GM08714 (cell line): ENCODE results near the gene CREB3L4.
"Not testable (repeated sequence)": the region's sequence is repeated elsewhere in the genome, so short reads cannot be mapped to it uniquely, and the experiment has no call there.

ENCODE experiments used
- H3K4me3 ChIP-seq: fragments of 200-500 bp; sonication (Bioruptor generic); 2 replicates; pipeline ENCODE4 v1.5.1; 2014; ENCODE audit warnings: mild to moderate bottlenecking, low read length, inconsistent platforms
- ZNF274 ChIP-seq: IDR thresholded peaks from 2 replicates; pipeline ENCODE4 v1.6.1; 2012; ENCODE audit warnings: mild to moderate bottlenecking, low read depth, low read length

CREB3L4 gene

GRCh38 chr1:153977250-153978240 is 9.8 kb downstream of the CREB3L4 start, which contains the start of gene JTB:
TSS of gene JTB (minus strand) at chr1:153977674. CDS start at chr1:153977252, 422 bp downstream.
- TF ChIP-seq ZNF274, result no peak
- H3K4me3 ChIP-seq, result peak within 1 kb of the TSS; percentile 83

GRCh38 chr1:153978274-153978909 is 10.7 kb downstream of the CREB3L4 start:
- no peak for TF ChIP-seq ZNF274
- peak overlapping the region; percentile 83 for H3K4me3 ChIP-seq

GRCh38 chr1:153979091-153979490 is 11.4 kb downstream of the CREB3L4 start:
- H3K4me3 ChIP-seq, result not testable (repeated sequence)

- H3K4me3 ChIP-seq, result not testable (repeated sequence)
These were observed 14.0 kb downstream of the CREB3L4 start for GRCh38 chr1:153981735-153982134.

- TF ChIP-seq ZNF274, result no peak
- no peak overlapping the region for H3K4me3 ChIP-seq
These were observed 16.6 kb downstream of the CREB3L4 start for GRCh38 chr1:153984123-153984894.

- H3K4me3 ChIP-seq, result peak overlapping the region; percentile 51
- no peak for TF ChIP-seq ZNF274
These were observed 17.7 kb downstream of the CREB3L4 start for GRCh38 chr1:153985341-153985912.

GRCh38 chr1:153985941-153986761 is 18.4 kb downstream of the CREB3L4 start, which contains the start of gene RAB13:
TSS of gene RAB13 (minus strand) at chr1:153986339. CDS start at chr1:153986236, 103 bp downstream.
- peak within 1 kb of the TSS; percentile 79 for H3K4me3 ChIP-seq
- no peak for TF ChIP-seq ZNF274

GRCh38 chr1:153987621-153988020 is 19.9 kb downstream of the CREB3L4 start:
- no peak for TF ChIP-seq ZNF274
- no peak overlapping the region for H3K4me3 ChIP-seq

GRCh38 chr1:153990468-153991150 is 22.9 kb downstream of the CREB3L4 start, which contains the start of gene RPS27:
TSS of gene RPS27 (plus strand) at chr1:153990762. CDS start at chr1:153990797, 35 bp downstream.
- no peak for TF ChIP-seq ZNF274
- H3K4me3 ChIP-seq, result peak within 1 kb of the TSS; percentile 67

- H3K4me3 ChIP-seq, result peak overlapping the region; percentile 67
- TF ChIP-seq ZNF274, result no peak
These were observed 23.5 kb downstream of the CREB3L4 start for GRCh38 chr1:153991151-153991630.

- TF ChIP-seq ZNF274, result no peak
- peak overlapping the region; percentile 67 for H3K4me3 ChIP-seq
These were observed 24.1 kb downstream of the CREB3L4 start for GRCh38 chr1:153991806-153992205.

- H3K4me3 ChIP-seq, result no peak overlapping the region
- no peak for TF ChIP-seq ZNF274
These were observed 27.5 kb downstream of the CREB3L4 start for GRCh38 chr1:153995202-153995601.
